Amygdala (tissue), 56 donors: Measurements from ENCODE around the gene SRGAP1.

ENCODE experiments used
- DNase-seq, 56 donors: peaks; one replicate each; lab custom pipeline; 2025; lab: John Stamatoyannopoulos, UW

SRGAP1 gene

DNA sequence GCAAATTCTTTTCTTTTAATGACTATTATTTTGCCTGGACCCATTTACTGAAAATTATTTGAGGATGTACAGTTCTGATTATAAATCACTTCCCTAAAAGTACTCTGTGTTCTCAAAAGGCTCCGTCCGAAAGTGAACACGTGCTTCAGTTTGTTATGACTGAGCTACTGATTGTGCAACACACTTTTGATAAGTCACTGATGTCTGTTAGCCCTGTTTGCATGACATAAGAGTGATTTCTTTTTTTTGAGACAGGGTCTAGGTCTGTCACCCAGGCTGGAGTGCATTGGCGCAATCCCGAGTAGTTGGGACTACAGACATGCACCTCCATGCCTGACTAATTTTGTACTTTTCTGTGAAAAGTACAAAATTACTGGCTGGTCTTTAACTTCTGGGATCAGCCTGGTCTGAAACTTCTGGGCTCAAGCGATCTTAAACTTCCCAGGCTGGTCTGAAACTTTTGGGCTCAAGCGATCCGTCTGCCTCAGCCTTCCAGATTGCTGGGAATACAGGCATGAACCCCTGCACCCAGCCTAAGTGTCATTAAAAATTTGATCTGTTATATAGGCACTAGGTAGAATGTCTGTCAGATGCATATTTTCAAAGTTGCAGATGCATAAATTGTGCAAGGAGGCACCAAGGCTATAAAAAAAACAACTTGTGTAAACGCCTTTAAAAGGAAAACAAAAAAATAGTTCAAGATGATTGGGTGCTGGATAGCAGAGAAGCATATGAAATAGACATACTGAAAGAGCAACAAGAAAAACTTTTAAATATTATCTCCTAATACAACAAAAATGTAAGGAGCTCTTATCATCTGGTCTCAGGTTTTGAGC lies 111.5 kb downstream of the SRGAP1 start:
- DNase-seq, result peak in 3 of 56 donors; percentile 8 to 35 (median 18)

DNA sequence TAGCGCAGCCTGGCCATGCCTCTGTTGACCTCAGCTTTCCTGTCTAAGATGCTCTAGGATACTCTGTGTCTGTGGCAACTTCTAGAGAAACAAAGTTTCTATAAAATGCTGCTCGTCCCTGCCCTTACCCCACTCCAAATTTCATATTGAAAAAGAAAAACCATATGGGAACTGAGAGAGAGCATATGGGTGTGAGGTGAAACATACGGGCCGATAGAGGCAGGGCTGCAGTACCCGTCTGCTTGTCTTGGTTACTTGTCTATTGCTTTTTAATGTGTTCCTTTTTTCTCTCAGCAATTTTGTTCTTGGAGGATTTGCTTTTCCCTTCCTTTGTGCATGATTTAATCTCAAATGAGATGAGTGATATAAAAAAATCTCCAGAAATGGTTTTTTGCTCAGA lies 113.0 kb downstream of the SRGAP1 start:
- DNase-seq, result no peak

DNA sequence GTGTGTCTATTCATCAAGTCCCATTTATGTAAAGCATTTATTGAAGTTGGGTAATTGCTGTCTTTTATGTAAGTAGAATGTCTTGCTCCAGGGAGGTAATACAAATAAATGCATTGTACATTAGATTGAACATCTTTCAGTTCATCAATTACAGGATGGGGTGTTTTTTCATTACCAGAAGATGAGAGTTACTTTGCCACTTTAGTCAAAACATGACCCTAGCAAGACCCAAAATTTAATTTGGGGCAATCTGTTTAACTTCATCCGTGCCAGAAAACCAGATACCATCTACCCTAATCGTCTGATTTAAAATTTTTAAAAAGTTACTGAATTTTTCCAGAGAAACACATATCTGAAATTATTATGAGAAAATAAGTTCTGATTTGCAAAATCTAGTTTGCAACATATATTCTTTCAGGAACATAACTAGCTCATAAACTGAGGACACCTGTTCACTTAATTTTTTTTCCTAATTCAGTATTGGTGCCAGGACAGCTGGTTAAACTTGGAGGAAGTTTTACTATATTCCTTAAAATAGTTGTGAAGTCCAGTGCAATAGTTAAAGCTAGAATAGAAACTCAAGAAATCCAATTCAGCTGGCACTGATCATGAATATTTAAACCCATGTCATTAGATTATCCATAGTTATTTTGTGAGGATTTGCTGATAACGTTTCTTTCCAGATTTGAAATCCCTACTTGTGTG lies 114.5 kb downstream of the SRGAP1 start:
- DNase-seq, result no peak

DNA sequence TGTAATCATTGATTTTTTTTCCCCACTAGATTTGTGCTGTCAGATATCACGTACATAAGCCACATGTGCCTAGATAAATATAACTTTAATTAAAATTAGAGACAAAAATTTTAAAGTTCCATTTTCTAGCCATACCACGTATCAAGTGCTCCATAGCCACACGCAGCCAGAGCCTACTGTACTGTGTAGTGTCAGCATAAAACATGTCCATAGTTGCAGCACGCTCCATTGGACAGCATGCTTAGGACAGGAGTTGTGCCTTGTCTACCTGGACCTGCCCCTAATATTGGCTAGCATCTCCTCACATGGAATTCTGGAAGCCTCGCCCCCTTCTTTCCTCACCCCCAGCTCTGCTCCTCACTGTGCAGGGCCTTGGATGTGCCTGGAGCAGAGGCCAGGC lies 116.5 kb downstream of the SRGAP1 start:
- DNase-seq, result no peak

DNA sequence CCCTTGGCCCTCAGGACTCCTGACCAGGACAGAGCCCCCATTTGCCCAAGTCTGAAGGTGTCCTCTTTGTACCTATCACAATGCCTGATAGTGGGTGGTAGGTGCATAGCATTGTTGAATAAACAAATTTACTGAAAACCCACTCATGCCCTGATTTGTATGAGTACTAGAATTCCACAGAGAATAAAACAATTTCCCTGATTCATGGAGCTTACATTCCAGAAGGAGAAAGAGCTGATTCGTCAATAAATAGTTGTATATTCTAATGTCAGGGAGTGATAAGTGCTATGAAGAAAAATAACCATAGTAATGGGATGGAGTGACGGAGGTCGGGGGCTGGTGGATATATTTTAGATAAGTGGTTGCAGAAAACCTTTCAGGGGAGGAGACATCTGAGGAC lies 117.0 kb downstream of the SRGAP1 start:
- DNase-seq, result no peak

DNA sequence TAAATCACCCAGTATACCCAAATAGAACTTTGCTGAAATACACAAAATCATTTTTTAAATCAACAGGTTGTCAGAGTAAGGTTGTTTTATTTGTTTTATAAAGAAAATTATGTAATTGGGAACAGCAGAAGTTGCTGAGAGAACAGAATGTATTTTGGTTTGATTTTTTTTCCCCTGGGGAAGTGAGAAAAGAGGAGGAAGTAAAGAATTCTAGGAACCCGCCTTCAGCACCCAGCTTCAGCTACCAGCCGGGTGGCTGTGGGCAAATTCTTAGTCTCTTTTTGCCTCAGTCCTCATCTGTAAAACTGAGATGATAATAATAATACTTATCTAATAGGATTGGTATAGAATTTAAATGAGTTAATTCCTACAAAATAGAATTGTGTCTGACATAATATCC lies 119.4 kb downstream of the SRGAP1 start:
- peak in 2 of 56 donors; percentile 4 to 10 for DNase-seq

DNA sequence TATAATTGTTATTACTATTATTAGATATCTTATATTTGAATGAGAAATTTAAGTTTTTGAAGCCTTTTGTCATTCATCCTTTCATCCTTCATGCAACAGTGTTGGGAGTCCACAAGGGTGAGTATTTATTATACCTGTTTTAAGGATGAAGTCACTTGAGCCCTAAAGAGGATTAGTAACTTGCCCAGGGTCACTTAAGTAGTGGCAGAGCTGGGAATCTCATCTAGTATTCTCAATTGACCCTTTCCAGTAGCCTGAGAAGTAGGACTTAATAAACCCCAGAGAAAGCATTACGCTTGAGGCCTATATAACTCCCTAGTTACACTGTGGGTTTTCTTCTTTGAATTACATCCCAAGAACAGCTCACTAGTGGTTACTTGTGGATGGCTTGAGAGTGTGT lies 119.8 kb downstream of the SRGAP1 start:
- DNase-seq, result no peak

DNA sequence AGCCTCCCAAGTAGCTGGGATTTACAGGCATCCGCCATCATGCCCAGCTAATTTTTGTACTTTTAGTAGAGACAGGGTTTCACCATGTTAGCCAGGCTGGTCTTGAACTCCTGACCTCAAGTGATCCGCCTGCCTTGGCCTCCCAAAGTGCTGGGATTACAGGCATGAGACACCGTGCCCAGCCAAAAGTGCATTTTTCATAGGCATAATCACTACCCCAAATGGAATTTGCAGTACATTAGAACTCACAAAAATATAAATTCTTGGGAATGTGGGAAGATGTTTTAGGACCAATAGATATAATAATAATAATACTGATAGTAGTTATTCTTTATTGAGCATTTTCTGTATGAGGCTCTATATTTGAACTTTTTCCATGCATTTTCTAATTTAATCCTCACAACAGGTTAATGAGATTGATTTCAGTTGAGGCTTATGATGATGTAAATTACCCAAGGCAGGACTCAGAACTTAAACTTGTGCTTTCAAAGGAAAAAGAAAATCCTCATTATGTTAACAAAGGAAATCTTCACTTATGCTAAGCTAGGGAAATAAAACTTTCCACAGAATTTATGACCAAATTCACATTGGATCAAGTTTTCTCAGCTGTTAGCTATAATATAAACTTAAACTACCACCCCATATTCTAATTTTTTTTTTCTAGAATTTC lies 121.6 kb downstream of the SRGAP1 start:
- no peak for DNase-seq

DNA sequence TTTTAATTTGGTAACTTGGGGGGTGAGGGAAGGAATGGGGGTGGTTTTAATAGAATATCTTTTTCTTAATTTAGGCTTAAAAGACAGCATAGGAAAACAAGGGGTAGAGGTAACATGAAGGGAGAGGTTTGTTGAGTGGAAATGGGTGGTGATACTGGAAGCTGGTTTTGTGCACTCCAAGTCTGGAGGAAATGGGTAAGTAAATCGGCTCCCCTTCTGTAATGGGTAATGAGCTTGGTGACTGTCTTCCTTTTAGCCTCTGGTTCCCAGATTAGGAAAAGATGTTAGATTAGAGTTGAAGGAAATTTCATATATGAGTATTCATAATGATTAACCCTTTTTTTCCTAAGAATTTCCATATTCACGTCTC lies 122.1 kb downstream of the SRGAP1 start:
- no peak for DNase-seq

DNA sequence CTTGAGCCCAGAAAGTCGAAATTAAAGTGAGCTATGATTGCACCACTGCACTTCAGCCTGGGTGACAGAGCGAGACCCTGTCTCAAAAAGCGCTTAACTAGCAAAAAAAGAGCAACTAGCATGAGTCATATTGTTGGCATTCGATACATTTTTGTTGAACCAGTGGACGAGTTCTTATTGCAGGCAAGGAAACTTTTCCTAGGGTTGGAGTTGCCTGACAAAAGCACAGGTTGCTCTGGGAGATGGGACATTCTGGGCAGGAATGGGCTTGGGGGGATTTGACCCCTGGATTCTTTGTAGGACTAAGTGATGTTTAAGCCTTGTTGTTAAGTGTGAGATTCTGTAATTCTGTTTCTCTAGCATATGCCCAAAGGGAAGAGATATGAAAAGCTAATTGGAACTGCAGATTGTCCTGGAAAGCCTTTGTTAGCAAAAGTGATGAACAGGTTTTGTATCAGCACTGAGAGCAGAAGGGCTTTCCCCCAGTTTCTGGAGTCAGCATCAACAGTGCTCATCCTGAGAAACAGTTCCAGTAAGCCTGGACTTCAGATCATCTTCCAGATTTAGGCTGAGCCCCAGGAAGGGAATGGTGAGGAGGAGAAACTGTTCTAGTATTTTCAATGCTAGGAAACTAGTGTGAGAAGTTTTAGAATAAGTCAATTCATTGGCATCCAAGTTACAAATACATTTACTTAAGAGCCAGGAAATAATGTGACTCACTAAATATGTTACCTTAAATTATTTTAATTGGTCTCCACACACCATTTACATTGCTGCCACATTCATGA lies 123.1 kb downstream of the SRGAP1 start:
- no peak for DNase-seq

DNA sequence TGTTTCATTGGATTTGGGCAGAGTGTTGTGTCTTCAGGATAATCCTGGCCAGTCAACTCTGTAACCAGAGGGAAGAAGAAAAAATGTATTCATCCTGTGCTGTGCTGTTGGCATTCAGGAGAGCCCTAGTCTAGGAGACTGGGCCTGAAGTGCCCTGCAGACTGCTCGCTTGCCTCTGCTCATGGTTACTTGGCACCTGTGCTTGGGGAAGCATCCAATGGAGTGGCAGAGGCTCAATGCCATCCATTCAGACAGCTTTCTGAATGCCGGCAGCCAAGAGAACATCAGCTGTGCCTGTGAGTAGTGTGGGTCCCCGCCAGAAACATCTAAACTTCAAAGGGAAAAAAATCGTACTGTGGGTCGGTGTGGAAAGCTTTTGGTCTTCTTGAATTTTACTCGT lies 124.2 kb downstream of the SRGAP1 start:
- DNase-seq, result peak in 47 of 56 donors; percentile 16 to 88 (median 59)

DNA sequence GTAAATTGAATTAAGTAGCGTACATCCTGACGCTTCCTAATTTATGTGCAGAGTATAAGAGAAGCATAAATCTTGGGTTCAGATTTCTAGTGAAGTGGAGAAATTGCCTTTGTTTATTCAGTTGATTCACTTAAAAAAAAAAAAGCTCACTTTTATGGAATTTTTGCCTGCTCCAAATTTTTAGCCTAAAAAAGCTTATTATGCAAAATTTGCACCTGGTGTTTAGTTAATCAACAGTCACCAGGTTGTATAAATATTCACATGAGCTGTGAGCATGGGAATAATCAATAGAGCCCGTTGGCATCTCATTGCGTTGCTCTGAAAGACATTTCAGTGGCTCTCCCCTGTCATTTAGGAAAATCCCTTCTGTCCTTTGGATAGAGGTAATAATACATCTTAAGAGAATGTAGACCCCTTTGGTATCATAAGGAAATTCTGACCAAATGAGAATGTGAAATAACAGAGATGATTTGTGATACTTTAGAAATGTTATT lies 132.4 kb downstream of the SRGAP1 start:
- DNase-seq, result no peak

DNA sequence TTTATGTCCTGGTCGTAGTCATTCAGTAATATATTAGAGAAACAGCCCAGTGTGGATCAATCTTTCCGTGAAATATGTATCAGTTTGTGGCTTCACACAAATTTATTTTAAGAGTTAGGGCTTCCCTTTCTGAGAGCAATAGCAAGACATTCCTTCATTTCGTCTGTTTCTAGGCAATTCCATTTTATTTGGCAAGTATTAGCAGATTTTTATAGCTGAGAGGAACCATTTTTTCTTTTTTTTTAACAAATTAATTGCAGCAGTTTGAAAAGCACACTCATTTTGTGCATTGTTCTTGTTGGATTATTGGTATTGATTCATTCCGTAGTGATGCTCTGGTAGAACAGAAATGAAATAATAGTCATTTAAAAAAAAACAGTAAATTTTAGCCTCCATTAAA lies 132.9 kb downstream of the SRGAP1 start:
- no peak for DNase-seq

DNA sequence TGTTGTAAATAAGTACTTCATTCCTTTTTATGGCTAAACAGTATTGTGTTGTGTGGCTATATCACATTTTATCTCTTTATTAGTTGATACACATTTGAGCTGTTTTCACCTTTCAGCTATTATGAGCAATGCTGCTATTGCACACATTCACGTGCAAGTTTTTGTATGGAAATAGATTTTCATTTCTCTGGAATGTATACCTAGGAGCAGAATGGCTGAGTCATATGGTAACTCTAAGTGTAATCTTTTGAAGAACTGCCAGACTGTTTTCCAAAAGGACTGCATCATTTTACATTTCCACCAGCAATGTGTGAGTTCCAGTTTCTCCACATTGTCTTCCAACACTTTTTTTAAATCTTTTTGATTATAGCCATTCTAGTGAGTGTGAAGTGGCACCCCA lies 134.0 kb downstream of the SRGAP1 start:
- DNase-seq, result no peak

DNA sequence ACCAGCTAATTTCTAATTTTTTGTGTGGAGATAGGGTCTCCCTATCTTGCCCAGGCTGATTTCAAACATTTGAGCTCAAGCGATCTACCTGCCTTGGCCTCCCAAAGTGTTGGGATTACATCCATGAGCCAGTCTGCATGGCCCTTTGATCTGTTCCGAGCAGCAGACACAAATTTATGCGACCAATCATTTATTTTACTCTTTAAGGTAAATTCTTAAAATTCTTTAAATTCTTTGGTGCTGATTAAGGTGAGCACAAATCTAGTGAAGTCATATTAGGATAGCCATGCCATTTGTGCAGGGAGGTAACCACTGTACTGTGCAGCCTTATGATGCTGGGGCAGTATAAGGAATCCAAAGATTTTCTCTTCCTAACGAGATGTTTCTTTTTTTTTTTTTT lies 135.7 kb downstream of the SRGAP1 start:
- no peak for DNase-seq

DNA sequence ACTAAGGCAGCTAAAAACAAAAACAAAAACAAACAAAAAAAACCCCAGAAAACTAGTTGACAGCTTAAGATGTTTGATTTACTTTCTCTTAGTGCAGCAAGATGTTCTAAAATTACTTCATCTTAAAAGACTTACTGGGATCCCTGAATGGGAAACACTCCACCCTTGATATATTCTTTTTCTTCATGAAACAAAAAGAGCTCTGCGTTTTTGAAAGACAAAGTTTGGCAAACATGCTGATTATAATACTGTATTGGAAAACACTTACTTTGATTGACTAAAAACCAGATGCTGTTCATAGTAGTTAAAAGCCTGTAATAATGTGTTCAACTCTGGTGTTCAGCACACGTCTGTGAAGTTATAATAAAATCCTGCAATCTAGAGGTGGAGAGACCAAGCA lies 136.8 kb downstream of the SRGAP1 start:
- DNase-seq, result no peak

DNA sequence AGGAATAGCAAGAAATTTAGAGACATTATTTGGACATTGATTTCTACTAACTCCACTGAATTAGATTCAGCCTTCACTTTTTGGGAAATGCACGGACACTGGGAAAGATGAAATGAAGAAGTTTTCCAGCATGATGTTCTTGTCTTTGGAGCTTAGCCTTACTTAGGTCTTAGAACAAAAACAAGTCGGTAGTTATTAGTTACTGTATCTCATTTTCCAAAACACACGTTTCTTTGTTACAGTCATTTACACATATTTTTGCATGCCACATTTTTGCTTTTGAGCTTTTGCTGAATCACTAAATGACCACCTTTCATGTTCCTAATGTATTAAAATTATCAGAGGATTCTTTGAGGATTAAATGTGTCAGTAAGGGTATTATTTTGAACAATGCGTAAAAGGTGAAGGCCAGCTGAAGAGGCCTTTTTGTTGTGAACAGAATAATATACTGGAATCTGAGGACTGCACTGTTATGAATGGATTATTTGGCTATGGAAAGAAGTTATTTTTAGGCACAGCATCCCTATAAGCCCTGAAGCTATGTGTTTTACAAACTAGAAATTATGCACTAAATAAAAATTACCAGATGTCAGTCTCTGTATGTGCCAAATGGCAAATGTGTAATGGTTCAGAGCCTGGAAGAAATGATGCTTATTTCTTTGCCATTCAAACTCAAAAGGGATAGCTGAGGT lies 138.2 kb downstream of the SRGAP1 start:
- no peak for DNase-seq

DNA sequence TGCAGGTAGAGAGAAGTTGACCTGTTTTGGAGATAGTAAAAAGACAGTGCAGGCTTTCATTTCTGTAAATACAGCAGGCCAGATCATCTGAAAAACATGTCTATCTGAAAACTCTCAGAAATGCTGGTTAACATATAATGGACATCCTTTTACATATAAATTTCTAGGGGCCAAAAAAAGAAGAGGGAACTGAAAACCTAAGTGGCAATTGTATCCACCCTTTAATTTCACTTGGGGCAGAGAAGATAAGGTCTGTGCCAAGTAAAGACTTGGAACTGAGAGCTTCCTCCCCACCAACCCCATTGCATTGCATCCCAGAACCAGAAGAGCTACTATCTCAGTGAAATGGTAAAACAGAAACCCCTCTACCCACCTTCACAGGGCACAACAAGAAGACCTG lies 141.0 kb downstream of the SRGAP1 start:
- no peak for DNase-seq

DNA sequence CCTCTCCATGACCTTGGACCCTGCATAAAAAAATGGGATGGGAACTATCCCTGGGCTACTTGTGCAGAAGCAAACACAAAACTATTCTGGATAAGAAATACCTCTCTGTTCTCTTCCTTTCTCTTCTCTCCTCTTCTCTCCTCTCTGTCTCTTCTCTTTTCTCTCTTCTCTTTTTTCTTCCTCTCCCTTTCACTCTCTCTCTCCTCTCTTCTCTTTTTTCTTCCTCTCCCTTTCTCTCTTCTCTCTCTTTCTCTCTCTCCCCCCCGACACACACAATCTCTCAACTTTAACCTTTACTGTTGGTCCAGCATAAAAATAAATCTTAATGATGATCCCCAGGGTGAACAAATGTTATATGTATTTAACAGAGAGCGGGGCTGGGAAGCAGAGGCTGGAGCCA lies 141.4 kb downstream of the SRGAP1 start:
- no peak for DNase-seq

DNA sequence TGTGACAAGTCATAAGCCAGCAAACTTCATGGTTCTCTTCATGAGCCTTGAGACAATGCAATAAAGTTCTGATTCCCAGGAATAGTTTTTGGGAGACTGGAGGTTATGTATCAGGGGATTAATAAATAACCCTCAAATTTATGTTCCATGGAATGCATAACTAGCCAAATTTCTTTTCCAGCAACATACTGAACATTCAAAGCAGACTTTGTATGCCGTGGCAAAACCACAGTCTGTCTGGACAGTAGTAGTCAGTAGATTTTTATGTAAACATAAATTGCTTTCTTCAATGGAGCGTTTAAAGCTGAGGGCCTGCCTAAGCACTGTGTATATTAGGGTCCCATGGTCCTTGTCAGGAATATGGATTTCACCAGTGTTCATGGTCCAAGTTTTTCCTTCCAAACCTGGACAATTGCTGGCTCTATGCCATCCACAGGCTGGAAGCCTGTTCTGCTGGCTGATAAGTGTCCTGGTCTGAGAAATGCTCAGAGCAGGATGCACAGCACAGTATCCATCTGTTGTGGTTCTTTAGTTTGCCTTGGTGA lies 144.9 kb downstream of the SRGAP1 start:
- DNase-seq, result no peak
